Neural crest cell (in vitro differentiated cells): ENCODE measurements around the gene ZSWIM6. TPM values are rescaled to one million over a fixed set of nuclear protein-coding genes. Genes with fewer than 3 reads are reported as not detected.

Experiments
- DNase-seq: peaks from one replicate; pipeline ENCODE4 v3.0.0; 2021; ENCODE audit warnings: low read depth, mixed read lengths, low spot score
- H3K27ac Mint-ChIP-seq: one replicate; pipeline ENCODE4 v1.8.0; 2021; ENCODE audit warnings: mild to moderate bottlenecking, mixed read lengths; ENCODE audit not compliant: unreplicated experiment
- H3K27me3 Mint-ChIP-seq: 2 replicates; pipeline ENCODE4 v1.8.0; 2021; ENCODE audit warnings: low read depth, mild to moderate bottlenecking, mixed read lengths
- H3K36me3 Mint-ChIP-seq: 2 replicates; pipeline ENCODE4 v1.8.0; 2021; ENCODE audit warnings: low read depth, mild to moderate bottlenecking, mixed read lengths
- H3K4me1 Mint-ChIP-seq: 2 replicates; pipeline ENCODE4 v1.8.0; 2021; ENCODE audit warnings: mixed read lengths
- H3K4me3 Mint-ChIP-seq: one replicate; pipeline ENCODE4 v1.8.0; 2021; ENCODE audit warnings: mild to moderate bottlenecking, mixed read lengths
- H3K9me3 Mint-ChIP-seq: 2 replicates; pipeline ENCODE4 v1.8.0; 2021; ENCODE audit warnings: mixed read lengths
- total RNA-seq: library from RNA; stranded (reverse); gene quantifications from 2 replicates; pipeline ENCODE4 v1.2.1, GENCODE V29; 2021
- TF ChIP-seq, protein P1 (sequence below): fragments of 200-600 bp; sonication (generic); conservative IDR thresholded peaks from 2 replicates; pipeline ENCODE4 v1.5.0; 2021; ENCODE audit warnings: antibody characterized with exemption, mild to moderate bottlenecking

Gene ZSWIM6
- total RNA-seq, 1 donor from 2014 or later, result 33.8 TPM

DNA sequence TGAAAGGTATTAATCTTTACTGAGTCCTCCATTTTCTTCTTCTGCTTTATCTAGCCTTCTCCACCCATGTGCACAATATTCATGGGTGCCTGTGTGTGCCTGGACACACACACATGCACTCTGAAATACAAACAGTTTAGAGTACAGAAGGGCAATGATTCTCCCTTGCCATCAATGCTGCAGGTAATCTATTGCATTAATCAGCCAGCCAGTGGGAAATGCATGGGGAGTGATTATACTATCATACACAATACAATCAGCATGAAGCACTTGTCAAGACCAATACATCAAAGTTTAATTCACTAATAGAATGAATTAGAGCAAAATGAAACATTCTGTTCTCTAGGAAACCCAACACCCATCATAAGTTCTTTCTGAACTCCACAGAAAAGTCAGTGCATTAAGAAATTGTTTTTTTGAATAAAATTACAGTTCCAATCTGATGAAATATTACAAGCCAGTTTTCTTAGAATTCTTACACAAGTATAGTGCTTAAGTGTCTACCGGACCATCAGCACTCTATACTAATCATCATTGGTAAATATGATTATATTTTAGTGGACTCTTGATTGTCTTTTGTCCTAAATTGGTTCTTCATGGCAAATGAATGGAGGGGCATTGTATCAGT lies 172.2 kb downstream of the ZSWIM6 start:
- DNase-seq, result no peak
- H3K4me3 Mint-ChIP-seq, result no peak overlapping the region
- H3K27me3 Mint-ChIP-seq, result no peaks in the 10 kb centered on the region
- H3K27ac Mint-ChIP-seq, result no peak overlapping the region
- peaks cover 10% of the 10 kb centered on the region for H3K36me3 Mint-ChIP-seq
- peaks cover 16% of the 10 kb centered on the region for H3K4me1 Mint-ChIP-seq
- TF ChIP-seq, protein P1, sequence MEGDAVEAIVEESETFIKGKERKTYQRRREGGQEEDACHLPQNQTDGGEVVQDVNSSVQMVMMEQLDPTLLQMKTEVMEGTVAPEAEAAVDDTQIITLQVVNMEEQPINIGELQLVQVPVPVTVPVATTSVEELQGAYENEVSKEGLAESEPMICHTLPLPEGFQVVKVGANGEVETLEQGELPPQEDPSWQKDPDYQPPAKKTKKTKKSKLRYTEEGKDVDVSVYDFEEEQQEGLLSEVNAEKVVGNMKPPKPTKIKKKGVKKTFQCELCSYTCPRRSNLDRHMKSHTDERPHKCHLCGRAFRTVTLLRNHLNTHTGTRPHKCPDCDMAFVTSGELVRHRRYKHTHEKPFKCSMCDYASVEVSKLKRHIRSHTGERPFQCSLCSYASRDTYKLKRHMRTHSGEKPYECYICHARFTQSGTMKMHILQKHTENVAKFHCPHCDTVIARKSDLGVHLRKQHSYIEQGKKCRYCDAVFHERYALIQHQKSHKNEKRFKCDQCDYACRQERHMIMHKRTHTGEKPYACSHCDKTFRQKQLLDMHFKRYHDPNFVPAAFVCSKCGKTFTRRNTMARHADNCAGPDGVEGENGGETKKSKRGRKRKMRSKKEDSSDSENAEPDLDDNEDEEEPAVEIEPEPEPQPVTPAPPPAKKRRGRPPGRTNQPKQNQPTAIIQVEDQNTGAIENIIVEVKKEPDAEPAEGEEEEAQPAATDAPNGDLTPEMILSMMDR, result no peak
- peaks cover 7% of the 10 kb centered on the region for H3K9me3 Mint-ChIP-seq

DNA sequence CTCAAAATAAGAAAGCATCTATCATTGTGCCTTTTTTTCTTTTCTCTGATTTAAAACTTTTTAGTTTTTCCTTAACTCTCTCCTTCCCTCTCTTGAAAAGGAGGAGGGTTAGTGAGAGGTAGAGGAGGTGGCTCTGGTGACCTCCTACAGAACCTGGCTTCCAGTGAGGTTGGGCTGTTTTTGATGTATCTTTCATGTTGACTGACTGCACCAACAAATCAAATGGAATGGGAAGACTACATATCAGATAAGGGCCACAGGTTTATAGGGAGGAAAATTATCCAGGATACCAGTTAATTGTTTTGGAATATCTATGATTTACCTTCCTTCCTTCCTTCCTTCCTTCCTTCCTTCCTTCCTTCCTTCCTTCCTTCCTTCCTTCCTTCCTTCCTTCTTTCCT lies 173.2 kb downstream of the ZSWIM6 start:
- peaks cover 16% of the 10 kb centered on the region for H3K36me3 Mint-ChIP-seq
- no peak overlapping the region for H3K4me3 Mint-ChIP-seq
- no peak for DNase-seq
- no peak overlapping the region for H3K27ac Mint-ChIP-seq
- TF ChIP-seq, protein P1, result no peak
- H3K4me1 Mint-ChIP-seq, result peaks cover 16% of the 10 kb centered on the region
- H3K27me3 Mint-ChIP-seq, result no peaks in the 10 kb centered on the region
- H3K9me3 Mint-ChIP-seq, result peaks cover 8% of the 10 kb centered on the region

DNA sequence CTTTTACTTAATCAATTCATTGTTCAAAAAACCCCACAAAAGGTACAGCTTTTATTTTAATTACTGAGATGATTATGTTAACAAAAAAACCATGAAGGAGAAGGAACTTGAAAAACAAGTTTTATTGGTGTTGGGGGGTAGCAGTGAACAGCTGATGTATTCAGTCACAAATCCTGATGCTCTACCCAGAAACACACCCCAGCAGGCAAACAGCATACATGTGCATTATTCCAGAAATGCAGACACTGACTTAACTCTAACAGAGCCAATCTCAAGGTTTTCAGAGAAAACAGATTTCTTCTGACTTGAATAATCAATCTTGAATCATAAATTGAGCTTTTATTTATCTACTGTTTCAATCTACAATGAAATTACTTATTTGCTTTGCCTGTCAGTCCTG lies 175.2 kb downstream of the ZSWIM6 start:
- peaks cover 3% of the 10 kb centered on the region for H3K9me3 Mint-ChIP-seq
- H3K4me1 Mint-ChIP-seq, result peaks cover 12% of the 10 kb centered on the region
- no peaks in the 10 kb centered on the region for H3K27me3 Mint-ChIP-seq
- peaks cover 27% of the 10 kb centered on the region for H3K36me3 Mint-ChIP-seq
- DNase-seq, result no peak
- no peak overlapping the region for H3K4me3 Mint-ChIP-seq
- H3K27ac Mint-ChIP-seq, result no peak overlapping the region
- TF ChIP-seq, protein P1, result no peak

DNA sequence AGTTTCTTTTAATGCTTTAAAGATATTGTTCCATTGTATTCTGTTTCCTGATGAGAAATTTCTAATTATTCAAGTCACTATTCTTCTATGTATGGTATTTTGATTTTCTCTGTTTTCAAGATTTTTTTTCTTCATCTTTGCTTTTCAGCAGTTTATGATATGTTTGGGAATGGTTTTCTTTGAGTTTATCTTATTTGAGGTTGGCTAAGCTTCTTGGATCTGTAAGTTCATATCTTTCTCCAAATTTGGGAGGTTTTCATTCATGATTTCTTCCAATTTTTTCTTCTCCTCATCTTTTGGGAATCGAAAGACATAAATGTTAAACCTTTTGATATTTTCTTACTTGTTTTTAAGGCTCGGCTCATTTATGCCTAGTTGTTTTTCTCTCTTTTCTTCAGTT lies 184.9 kb downstream of the ZSWIM6 start:
- TF ChIP-seq, protein P1, result no peak
- H3K27ac Mint-ChIP-seq, result no peak overlapping the region
- DNase-seq, result no peak
- H3K36me3 Mint-ChIP-seq, result peaks cover 44% of the 10 kb centered on the region
- H3K4me1 Mint-ChIP-seq, result peaks cover 8% of the 10 kb centered on the region
- no peaks in the 10 kb centered on the region for H3K27me3 Mint-ChIP-seq
- no peak overlapping the region for H3K4me3 Mint-ChIP-seq
- H3K9me3 Mint-ChIP-seq, result peaks cover 24% of the 10 kb centered on the region

DNA sequence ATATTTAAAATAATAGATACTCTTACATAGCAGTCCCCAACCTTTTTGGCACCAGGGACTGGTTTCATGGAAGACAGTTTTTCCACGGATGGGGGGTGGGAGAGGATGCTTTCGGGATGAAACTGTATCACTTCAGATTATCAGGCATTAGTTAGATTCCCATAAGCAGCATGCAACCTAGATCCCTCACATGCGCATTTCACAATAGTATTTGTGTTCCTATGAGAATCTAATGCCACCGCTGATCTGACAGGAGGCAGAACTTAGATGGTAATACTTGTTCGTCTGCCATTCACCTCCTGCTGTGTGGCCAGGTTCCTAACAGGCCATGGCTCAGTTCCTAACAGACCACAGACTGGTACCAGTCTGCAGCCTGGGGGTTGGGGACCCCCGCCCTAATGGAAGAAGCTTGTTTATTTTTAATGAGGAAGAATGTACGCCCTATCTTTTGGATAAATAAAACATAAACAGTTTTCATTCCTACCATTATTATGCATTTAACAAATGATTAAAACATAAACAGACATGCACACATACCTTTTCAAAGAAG lies 187.7 kb downstream of the ZSWIM6 start:
- DNase-seq, result no peak
- peaks cover 28% of the 10 kb centered on the region for H3K4me1 Mint-ChIP-seq
- H3K36me3 Mint-ChIP-seq, result peaks cover 29% of the 10 kb centered on the region
- no peaks in the 10 kb centered on the region for H3K27me3 Mint-ChIP-seq
- peaks cover 12% of the 10 kb centered on the region for H3K9me3 Mint-ChIP-seq
- H3K27ac Mint-ChIP-seq, result peak overlapping the region; percentile 50
- no peak overlapping the region for H3K4me3 Mint-ChIP-seq
- TF ChIP-seq, protein P1, result no peak
